GM23248 (cell line): ENCODE data around the gene ZDHHC11. TPM values are rescaled to one million over a fixed set of nuclear protein-coding genes. Genes with fewer than 3 reads are reported as not detected.
"Not testable (repeated sequence)": the region's sequence is repeated elsewhere in the genome, so short reads cannot be mapped to it uniquely, and the experiment has no call there.

ENCODE experiments used
- DNase-seq: peaks from one replicate; pipeline ENCODE4 v3.0.0-alpha.2; 2015
- H2AFZ ChIP-seq: fragments of 200-600 bp; sonication (generic); 2 replicates; pipeline ENCODE4 v1.6.1; 2016; ENCODE audit warnings: antibody characterized with exemption
- H3F3A ChIP-seq: fragments of 200-600 bp; sonication (generic); 2 replicates; pipeline ENCODE4 v1.6.1; 2016; ENCODE audit warnings: mild to moderate bottlenecking, antibody characterized with exemption, mixed run types; ENCODE audit not compliant: insufficient read depth
- H3K27ac ChIP-seq: fragments of 200-600 bp; sonication (generic); 2 replicates; pipeline ENCODE4 v1.5.1; 2016; ENCODE audit warnings: mild to moderate bottlenecking
- H3K27me3 ChIP-seq: fragments of 200-600 bp; sonication (generic); replicated peaks from 2 replicates; pipeline ENCODE4 v1.6.1; 2016; ENCODE audit warnings: mild to moderate bottlenecking; ENCODE audit not compliant: insufficient read depth
- H3K36me3 ChIP-seq: fragments of 200-600 bp; sonication (generic); 2 replicates; pipeline ENCODE4 v1.6.1; 2016; ENCODE audit warnings: low read depth, mild to moderate bottlenecking
- H3K4me1 ChIP-seq: fragments of 200-600 bp; sonication (generic); 2 replicates; pipeline ENCODE4 v1.6.1; 2016; ENCODE audit warnings: mild to moderate bottlenecking; ENCODE audit not compliant: insufficient read depth
- H3K4me2 ChIP-seq: fragments of 200-600 bp; sonication (generic); one replicate; pipeline ENCODE4 v1.6.1; 2016; ENCODE audit warnings: mild to moderate bottlenecking; ENCODE audit not compliant: unreplicated experiment
- H3K4me3 ChIP-seq: fragments of 200-600 bp; sonication (generic); 2 replicates; pipeline ENCODE4 v1.5.1; 2016; ENCODE audit warnings: mild to moderate bottlenecking
- H3K79me2 ChIP-seq: fragments of 200-600 bp; sonication (generic); 2 replicates; pipeline ENCODE4 v1.6.1; 2016; ENCODE audit warnings: mild to moderate bottlenecking; ENCODE audit not compliant: insufficient read depth
- H3K9ac ChIP-seq: fragments of 200-600 bp; sonication (generic); 2 replicates; pipeline ENCODE4 v1.6.1; 2016; ENCODE audit warnings: mild to moderate bottlenecking
- H3K9me2 ChIP-seq: fragments of 200-600 bp; sonication (generic); 2 replicates; pipeline ENCODE4 v1.6.1; 2016; ENCODE audit warnings: mixed run types, mild to moderate bottlenecking, moderate library complexity; ENCODE audit not compliant: insufficient read depth
- H3K9me3 ChIP-seq: fragments of 200-600 bp; sonication (generic); one replicate; pipeline ENCODE4 v1.6.1; 2017; ENCODE audit warnings: low read depth
- H4K20me1 ChIP-seq: fragments of 200-600 bp; sonication (generic); 2 replicates; pipeline ENCODE4 v1.6.0; 2016; ENCODE audit not compliant: insufficient read depth
- EZH2 ChIP-seq: fragments of 200-600 bp; sonication (generic); IDR thresholded peaks from 2 replicates; pipeline ENCODE4 v1.6.1; 2018; ENCODE audit warnings: antibody characterized with exemption, mild to moderate bottlenecking; ENCODE audit not compliant: insufficient read depth, poor library complexity, severe bottlenecking
- EZH2phosphoT487 ChIP-seq: fragments of 200-600 bp; sonication (generic); IDR thresholded peaks from 2 replicates; pipeline ENCODE4 v1.6.1; 2018; ENCODE audit warnings: antibody characterized with exemption, moderate library complexity, mild to moderate bottlenecking, low read depth; ENCODE audit not compliant: insufficient read depth
- WGBS, 2 experiments: methylation state at CpG; one replicate each; pipeline ENCODE4 v1.1.6; 2015 to 2017; ENCODE audit warnings: low lambda C conversion rate in 2 of 2, low coverage in 1 of 2; ENCODE audit errors: missing lambda C conversion rate in 2 of 2; 5-methylcytosine and 5-hydroxymethylcytosine counted together
- in situ Hi-C: fragments of 300-500 bp; cut with MboI; formaldehyde crosslinking; loops from 2 replicates; pipeline ENCODE4 v1.15.0; 2020
- polyA plus RNA-seq: library from polyadenylated mRNA; unstranded; fragments of >200 nt; fragmentation: Nextera tagmentation; extraction: Ambion mirVana; gene quantifications from 2 replicates; pipeline ENCODE4 v1.2.1, GENCODE V29; 2016
- total RNA-seq: library from RNA; depleted of rRNA; stranded (reverse); fragments of >200 nt; shearing (Covaris generic); gene quantifications from 2 replicates; pipeline ENCODE4 v1.2.3, GENCODE V29; 2014

ZDHHC11 gene
- total and polyA plus RNA-seq, 2 experiments from 2014 or later: 0.26 to 0.65 TPM

- Histone ChIP-seq H3K9ac (no peak overlapping the region), H3K9me2 (no peaks in the 10 kb centered on the region), H3K79me2 (peaks cover 53% of the 10 kb centered on the region), H3F3A (no peaks in the 10 kb centered on the region), H3K9me3 (no peaks in the 10 kb centered on the region), H4K20me1 (peaks cover 4% of the 10 kb centered on the region; the same call in 1 of the 2 replicates), H3K4me2 (no peak overlapping the region), H3K36me3 (peaks cover 14% of the 10 kb centered on the region; the same call in 1 of the 2 replicates), H3K27ac (no peak overlapping the region), H3K4me1 (no peaks in the 10 kb centered on the region), H3K27me3 (no peaks in the 10 kb centered on the region), H2AFZ (no peak overlapping the region), H3K4me3 (no peak overlapping the region)
- WGBS, 2 experiments: 92% methylated on average over 11 to 12 of the region's 12 CpGs
- no peak for DNase-seq
- in situ Hi-C loops: no loop called here
- no peak for TF ChIP-seq EZH2phosphoT487
- TF ChIP-seq EZH2: no peak
Measured at GRCh38 chr5:881551-881935, 30.8 kb upstream of the ZDHHC11 start.

DNA sequence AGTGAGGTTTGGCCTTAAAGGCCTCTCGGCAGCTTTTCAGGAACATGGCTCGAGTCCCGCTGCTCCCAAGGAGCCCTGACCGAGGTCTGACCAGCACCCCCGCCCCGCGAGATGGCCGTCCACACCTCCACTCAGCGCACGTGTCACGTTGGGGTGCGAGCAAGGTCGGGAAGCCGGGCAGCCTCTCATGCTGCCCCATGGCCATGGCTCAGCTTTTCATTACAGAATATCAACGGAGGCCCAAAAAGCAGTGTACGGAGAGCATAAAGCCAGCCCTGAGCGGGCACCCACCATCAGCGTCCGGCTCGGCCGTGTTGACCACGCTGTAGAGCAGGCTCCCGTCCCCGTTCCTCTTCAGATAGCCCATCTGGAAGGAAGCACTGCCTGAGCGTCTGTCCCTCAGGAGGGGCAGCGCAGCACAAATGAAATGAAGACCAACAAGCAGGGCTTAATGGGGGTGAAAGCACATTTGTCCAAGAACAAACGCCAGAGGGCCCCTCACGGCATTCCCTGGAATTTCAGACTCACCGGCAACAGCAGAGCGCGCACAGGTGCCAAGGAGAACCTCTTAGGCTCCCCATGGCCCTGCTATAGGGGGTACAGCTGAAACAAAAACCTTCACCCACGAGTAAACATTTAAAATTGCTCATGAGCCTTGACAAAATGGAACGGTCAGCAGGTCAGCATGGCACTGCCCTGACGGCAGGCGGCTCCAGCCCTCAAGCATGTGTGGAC is 30.2 kb upstream of the ZDHHC11 start:
- no peak overlapping the region for H3K4me2 ChIP-seq
- no peak overlapping the region for H3K4me3 ChIP-seq
- no peaks in the 10 kb centered on the region for H3K27me3 ChIP-seq
- H3K9ac ChIP-seq: no peak overlapping the region
- peaks cover 12% of the 10 kb centered on the region; the same call in 1 of the 2 replicates for H3K36me3 ChIP-seq
- in situ Hi-C loops: no loop called here
- H2AFZ ChIP-seq: no peak overlapping the region
- no peaks in the 10 kb centered on the region for H3K9me3 ChIP-seq
- no peaks in the 10 kb centered on the region for H3K4me1 ChIP-seq
- H4K20me1 ChIP-seq: peaks cover 4% of the 10 kb centered on the region; the same call in 1 of the 2 replicates
- DNase-seq: no peak
- no peaks in the 10 kb centered on the region for H3K9me2 ChIP-seq
- H3K79me2 ChIP-seq: peaks cover 47% of the 10 kb centered on the region
- no peak for TF ChIP-seq EZH2phosphoT487
- 94 to 97% methylated on average over 31 to 35 of the region's 35 CpGs for WGBS, 2 experiments
- no peaks in the 10 kb centered on the region for H3F3A ChIP-seq
- H3K27ac ChIP-seq: no peak overlapping the region

- H3K27me3 ChIP-seq, H3K4me2 ChIP-seq, H3K9ac ChIP-seq, H3K9me3 ChIP-seq, H3K9me2 ChIP-seq, H3K4me1 ChIP-seq, H4K20me1 ChIP-seq, H3K4me3 ChIP-seq, H3K27ac ChIP-seq, H2AFZ ChIP-seq, in situ Hi-C loops, DNase-seq, H3F3A ChIP-seq: not testable (repeated sequence)
- no CpG with 5 or more reads among the region's 8 CpGs for WGBS, 2 experiments
- Histone ChIP-seq H3K79me2 (peaks cover 35% of the 10 kb centered on the region), H3K36me3 (peaks cover 11% of the 10 kb centered on the region; the same call in 1 of the 2 replicates)
Measured at GRCh38 chr5:878677-879076, 27.9 kb upstream of the ZDHHC11 start.

GRCh38 chr5:878125-878524 is 27.3 kb upstream of the ZDHHC11 start:
- peaks cover 4% of the 10 kb centered on the region; the same call in 1 of the 2 replicates for H4K20me1 ChIP-seq
- WGBS, 2 experiments: 88 to 91% methylated on average over 14 to 15 of the region's 15 CpGs
- H3K9me3 ChIP-seq: no peaks in the 10 kb centered on the region
- no peak overlapping the region for H2AFZ ChIP-seq
- H3K27me3 ChIP-seq: no peaks in the 10 kb centered on the region
- no peak overlapping the region for H3K4me3 ChIP-seq
- H3K79me2 ChIP-seq: peaks cover 30% of the 10 kb centered on the region
- no peaks in the 10 kb centered on the region for H3K9me2 ChIP-seq
- H3K9ac ChIP-seq: no peak overlapping the region
- H3K4me2 ChIP-seq: no peak overlapping the region
- no peaks in the 10 kb centered on the region for H3F3A ChIP-seq
- no peak overlapping the region for H3K27ac ChIP-seq
- TF ChIP-seq EZH2 (no peak), EZH2phosphoT487 (no peak)
- DNase-seq: no peak
- peaks cover 6% of the 10 kb centered on the region; the same call in 1 of the 2 replicates for H3K36me3 ChIP-seq
- in situ Hi-C loops: no loop called here
- H3K4me1 ChIP-seq: no peaks in the 10 kb centered on the region
